Bronchial epithelial cell (primary cell): ENCODE measurements around the gene OXER1. TPM values are rescaled to one million over a fixed set of nuclear protein-coding genes. Genes with fewer than 3 reads are reported as not detected.

Experiments used
- DNase-seq: peaks from one replicate; pipeline ENCODE4 v3.0.0-alpha.2; 2010; ENCODE audit warnings: low read depth
- FAIRE-seq: peaks from 2 replicates; lab custom pipeline; 2011; peaks lifted over from hg19 to GRCh38; lab: Jason Lieb, UNC
- H3K27me3 ChIP-seq: 2 replicates; pipeline ENCODE4 v1.5.1; 2011; ENCODE audit warnings: low read length; ENCODE audit not compliant: control insufficient read depth, insufficient read depth
- H3K36me3 ChIP-seq: 2 replicates; pipeline ENCODE4 v1.5.1; 2011; ENCODE audit warnings: low read length; ENCODE audit not compliant: control insufficient read depth, insufficient read depth
- H3K4me3 ChIP-seq: 2 replicates; pipeline ENCODE4 v1.5.1; 2011; ENCODE audit warnings: mild to moderate bottlenecking, low read depth, low read length, control low read depth
- total RNA-seq: library from RNA; depleted of rRNA; stranded (reverse); fragments of >200 nt; gene quantifications from 2 replicates; pipeline ENCODE4 v1.2.1, GENCODE V29; 2014
- TF ChIP-seq, protein P1 (sequence below): IDR thresholded peaks from 2 replicates; pipeline ENCODE4 v1.5.1; 2011; ENCODE audit warnings: mild to moderate bottlenecking, moderate library complexity, low read length, control low read depth, inconsistent platforms; ENCODE audit not compliant: insufficient read depth, severe bottlenecking

Gene OXER1
- total RNA-seq, 1 donor from 2014 or later, result not detected

DNA sequence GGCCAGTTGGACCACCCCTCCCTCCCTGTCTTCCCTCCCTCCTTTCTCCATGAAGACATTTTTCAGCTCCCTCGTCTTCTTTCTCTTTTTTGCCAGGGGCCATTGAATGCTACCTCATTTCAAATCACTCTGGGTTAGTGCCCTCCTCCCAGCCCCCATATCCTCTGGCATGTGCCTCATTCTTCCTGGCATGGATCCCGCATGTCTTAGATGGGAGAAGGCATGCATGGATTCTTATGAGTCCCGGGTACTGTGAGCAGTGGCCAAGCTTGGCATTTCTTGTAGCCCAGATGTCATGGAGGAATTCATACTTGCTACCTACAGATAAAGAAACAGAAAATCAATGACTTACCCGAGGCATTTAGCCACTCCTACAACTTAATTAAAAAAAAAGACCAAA, 37.4 kb upstream of the OXER1 start:
- Histone ChIP-seq H3K27me3 (no peaks in the 10 kb centered on the region), H3K36me3 (no peaks in the 10 kb centered on the region), H3K4me3 (no peak overlapping the region)
- DNase-seq (no peak), FAIRE-seq (no peak)
- TF ChIP-seq, protein P1, sequence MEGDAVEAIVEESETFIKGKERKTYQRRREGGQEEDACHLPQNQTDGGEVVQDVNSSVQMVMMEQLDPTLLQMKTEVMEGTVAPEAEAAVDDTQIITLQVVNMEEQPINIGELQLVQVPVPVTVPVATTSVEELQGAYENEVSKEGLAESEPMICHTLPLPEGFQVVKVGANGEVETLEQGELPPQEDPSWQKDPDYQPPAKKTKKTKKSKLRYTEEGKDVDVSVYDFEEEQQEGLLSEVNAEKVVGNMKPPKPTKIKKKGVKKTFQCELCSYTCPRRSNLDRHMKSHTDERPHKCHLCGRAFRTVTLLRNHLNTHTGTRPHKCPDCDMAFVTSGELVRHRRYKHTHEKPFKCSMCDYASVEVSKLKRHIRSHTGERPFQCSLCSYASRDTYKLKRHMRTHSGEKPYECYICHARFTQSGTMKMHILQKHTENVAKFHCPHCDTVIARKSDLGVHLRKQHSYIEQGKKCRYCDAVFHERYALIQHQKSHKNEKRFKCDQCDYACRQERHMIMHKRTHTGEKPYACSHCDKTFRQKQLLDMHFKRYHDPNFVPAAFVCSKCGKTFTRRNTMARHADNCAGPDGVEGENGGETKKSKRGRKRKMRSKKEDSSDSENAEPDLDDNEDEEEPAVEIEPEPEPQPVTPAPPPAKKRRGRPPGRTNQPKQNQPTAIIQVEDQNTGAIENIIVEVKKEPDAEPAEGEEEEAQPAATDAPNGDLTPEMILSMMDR, result no peak

DNA sequence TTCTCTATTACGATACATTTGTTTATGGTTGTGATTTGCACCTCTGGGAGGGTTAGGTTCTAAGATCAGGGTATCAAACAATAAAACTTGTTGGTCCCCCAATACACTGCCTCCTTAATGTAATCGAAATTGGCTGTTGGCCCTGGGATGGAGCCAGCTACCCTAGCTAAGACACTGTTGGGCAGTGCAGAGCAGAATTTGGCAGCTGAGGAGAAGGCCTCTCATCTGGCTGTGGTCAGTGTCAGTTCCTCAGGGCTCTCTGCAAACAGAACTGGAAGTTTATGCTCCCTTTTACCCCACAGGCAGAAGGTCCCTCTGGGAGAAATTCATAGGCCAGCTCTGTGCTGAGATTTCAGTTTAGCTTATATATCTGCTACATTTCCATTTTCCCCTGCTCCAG, 37.0 kb upstream of the OXER1 start:
- DNase-seq, result no peak
- TF ChIP-seq, protein P1, result no peak

DNA sequence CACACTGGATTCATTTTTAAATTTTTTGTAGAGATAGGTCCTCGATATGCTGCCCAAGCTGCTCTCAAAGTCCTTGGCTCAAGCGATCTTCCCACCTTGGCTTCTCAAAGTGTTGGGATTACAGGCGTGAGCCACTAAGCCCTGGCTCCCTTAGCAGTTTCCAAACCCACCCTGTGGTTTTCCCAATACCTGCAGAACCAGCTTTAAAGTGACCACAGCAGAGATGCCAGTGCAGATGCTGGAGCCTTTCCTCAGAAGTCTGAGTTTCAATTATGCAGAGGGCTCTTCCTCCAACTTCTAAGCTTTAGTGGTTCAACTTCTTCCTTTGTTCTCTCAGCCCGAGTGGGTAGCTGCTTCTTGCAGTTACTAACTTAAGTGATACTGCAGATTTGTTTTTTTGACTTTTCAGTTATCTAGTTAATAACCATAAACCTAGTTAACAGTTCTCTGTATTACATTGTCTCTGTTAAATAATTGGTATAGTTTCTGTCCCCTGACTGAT, 36.6 kb upstream of the OXER1 start:
- TF ChIP-seq, protein P1, result no peak
- Histone ChIP-seq H3K36me3 (no peaks in the 10 kb centered on the region), H3K27me3 (no peaks in the 10 kb centered on the region), H3K4me3 (no peak overlapping the region)
- no peak for DNase-seq
- no peak for FAIRE-seq

More for the DNA sequence above, 37.0 kb upstream of the OXER1 start:
- H3K36me3 ChIP-seq, result no peaks in the 10 kb centered on the region
- H3K27me3 ChIP-seq, result no peaks in the 10 kb centered on the region
- FAIRE-seq, result no peak
- H3K4me3 ChIP-seq, result no peak overlapping the region

DNA sequence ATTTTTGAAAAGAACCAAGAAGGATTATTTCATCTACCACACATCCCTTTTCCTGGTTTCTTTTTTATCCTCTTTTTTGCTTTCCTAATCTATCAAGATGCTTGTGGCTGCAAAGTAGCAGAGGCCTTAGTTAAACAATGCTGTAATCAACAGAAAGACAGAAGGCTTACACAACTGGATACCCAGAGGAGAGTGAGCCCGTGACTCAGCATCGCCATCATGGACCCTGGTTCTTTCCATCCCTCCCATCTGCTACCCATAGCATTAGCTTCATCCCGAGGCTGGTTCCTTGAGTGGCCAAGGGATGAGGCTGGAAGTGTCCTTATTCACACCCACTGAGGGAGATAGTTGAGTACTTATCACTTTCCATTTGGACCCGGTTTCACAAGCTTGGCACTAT, 35.9 kb upstream of the OXER1 start:
- FAIRE-seq, result no peak
- H3K4me3 ChIP-seq, result no peak overlapping the region
- TF ChIP-seq, protein P1, result no peak

DNA sequence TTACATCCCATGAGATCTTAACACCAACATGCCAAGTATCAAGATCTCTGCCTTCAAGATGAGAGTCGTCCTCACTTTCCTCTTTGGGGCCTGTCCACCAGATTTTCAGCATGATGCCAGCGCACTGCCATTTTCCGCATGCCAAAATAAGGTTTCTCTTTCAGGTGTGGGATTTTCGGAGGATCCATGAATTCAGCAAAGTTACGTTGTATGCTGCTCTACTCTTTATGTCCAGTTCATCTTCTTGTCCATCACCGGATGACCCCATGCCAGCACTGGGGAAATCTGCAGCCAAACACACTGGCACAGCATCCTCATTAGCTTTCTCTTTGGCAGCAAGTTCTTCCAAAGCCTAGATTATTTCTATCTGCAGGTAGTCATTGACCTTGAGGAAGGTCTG, 33.3 kb upstream of the OXER1 start:
- no peaks in the 10 kb centered on the region for H3K36me3 ChIP-seq
- DNase-seq, result no peak
- no peak overlapping the region for H3K4me3 ChIP-seq
- H3K27me3 ChIP-seq, result no peaks in the 10 kb centered on the region
- FAIRE-seq, result no peak
- TF ChIP-seq, protein P1, result no peak

More for the DNA sequence above, 35.9 kb upstream of the OXER1 start:
- Histone ChIP-seq H3K27me3 (no peaks in the 10 kb centered on the region), H3K36me3 (no peaks in the 10 kb centered on the region)
- no peak for DNase-seq
